Measurements from ENCODE around the gene OR1I1. TPM values are rescaled to one million over a fixed set of nuclear protein-coding genes. Genes with fewer than 3 reads are reported as not detected.
A peak's percentile ranks its signal among the peaks of the same experiment; 100 is the strongest.
"Not testable (repeated sequence)": the region's sequence is repeated elsewhere in the genome, so short reads cannot be mapped to it uniquely, and the experiment has no call there.

Gene OR1I1, protein sequence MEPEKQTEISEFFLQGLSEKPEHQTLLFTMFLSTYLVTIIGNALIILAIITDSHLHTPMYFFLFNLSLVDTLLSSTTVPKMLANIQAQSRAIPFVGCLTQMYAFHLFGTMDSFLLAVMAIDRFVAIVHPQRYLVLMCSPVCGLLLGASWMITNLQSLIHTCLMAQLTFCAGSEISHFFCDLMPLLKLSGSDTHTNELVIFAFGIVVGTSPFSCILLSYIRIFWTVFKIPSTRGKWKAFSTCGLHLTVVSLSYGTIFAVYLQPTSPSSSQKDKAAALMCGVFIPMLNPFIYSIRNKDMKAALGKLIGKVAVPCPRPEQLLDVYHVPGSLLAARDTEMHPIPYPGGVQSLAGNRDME
- not detected for total RNA-seq
- long read RNA-seq = 0 reads

DNA sequence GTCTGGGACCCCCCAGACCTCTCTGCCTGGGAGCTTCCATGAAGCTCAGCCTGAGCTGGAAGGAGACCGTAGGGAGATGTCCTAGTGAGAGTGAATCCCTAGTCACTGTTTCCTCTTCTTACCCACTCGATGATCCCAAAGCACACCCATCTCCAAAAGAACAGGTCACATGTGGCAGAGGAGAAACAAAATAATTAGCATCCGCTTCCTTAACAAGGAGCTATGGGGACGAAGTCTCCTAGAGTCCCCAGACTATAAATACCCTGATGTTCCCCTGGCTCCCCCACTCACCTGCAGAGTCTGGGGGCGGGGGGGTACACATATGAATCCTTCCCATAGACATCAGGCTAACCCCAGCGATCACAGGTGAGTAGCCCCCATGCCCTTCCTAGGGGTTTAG, at the start of gene OR1I1:
Gene OR1I1 (plus strand): TSS at position 301 of the 400 bp plus-strand sequence. CDS start 4,855 bp downstream, outside the sequence.
- intact Hi-C loops (cut with DNase I) = no loop called here
- no peak for DNase-seq
- ATAC-seq (ENCODE audit: poor library complexity) = no peak

DNA sequence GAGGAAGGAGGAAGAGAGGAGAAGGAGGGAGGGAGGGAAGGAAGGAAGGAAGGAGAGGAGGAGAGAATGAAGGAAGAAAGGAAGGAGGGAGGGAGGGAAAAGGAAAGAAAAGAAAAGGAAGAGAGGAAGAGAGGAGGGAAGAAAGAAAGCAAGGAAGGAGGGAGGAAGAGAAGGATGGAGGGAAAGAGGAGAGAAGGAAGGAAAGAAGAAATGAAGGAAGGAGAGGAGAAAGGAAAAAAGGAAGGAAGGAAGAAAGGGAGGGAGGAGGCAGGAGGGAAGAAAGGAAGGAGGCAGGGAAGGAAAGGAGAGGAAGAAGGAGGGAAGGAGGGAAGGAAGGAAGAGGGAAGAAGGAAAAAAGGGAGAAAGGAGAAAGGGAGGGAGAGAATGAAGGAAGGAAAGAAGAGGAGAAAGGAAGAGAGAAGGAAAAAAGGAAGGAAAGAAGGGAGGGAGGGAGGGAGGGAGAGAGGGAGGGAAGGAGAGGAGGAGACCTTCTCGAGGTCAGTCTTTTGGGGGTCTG, 46.2 kb upstream of the OR1I1 start:
- ATAC-seq (ENCODE audit: poor library complexity) (no peak), DNase-seq (no peak)
- intact Hi-C loops (cut with DNase I) = no loop called here

DNA sequence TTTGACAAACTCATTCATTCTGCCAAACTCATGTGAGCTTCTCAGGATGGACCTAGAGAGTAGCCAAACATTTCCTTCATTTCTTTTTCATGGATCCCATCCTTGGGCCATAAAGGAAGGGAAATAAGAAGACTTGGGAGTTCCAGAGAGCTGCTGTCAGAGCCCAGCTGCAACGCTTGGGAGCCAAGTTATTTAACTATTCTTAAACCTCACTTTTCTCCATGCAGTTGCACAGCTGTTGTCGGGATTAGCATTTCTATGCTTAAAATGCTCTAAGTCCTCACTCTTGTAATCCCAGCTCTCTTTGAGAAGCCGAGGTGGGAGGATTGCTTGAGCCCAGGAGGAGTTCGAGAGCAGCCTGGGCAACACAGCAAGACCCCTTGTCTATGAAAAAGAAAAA, 44.4 kb upstream of the OR1I1 start:
- intact Hi-C loops (cut with DNase I) = no loop called here
- no peak for ATAC-seq (ENCODE audit: poor library complexity)
- DNase-seq = no peak

DNA sequence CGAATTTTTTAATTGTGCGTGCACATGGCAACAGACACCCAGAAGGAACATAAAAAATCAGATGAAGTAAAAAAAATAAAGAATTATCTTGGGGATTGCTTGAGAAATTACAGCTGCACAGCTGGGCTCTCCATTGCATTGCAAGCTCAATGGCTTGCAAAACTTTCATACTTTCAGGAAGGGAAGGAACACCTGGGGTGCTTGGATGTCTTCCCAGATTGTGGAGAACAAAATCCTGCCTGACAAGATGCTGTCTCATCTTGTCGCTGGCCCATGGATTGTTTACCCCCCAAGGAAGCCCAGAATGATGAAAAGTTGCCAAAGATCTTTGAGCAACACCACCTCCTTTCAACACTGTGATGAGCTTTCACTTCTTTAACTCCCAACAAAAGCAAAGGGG, 43.7 kb upstream of the OR1I1 start:
- ATAC-seq (ENCODE audit: poor library complexity) = no peak

DNA sequence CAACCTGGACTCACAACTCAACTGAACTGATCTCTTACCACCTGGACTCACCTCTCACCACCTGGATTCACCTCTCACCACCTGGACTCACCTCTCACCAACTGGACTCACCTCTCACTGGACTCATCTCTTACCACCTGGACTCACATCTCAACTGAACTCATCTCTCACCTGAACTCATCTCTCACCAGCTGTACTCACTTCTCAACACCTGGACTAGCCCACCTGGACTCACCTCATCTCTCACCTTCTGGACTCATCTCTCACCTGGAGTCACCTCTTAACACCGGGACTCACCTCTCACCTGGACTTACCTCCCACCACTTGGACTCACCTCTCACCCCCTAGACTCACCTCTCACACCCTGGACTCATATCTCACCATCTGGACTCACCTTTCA, 40.0 kb upstream of the OR1I1 start:
- ATAC-seq (ENCODE audit: poor library complexity) (no peak), DNase-seq (no peak)
- intact Hi-C loops (cut with DNase I) = no loop called here

More for the DNA sequence above, 43.7 kb upstream of the OR1I1 start:
- intact Hi-C loops (cut with DNase I) = no loop called here
- DNase-seq = no peak

DNA sequence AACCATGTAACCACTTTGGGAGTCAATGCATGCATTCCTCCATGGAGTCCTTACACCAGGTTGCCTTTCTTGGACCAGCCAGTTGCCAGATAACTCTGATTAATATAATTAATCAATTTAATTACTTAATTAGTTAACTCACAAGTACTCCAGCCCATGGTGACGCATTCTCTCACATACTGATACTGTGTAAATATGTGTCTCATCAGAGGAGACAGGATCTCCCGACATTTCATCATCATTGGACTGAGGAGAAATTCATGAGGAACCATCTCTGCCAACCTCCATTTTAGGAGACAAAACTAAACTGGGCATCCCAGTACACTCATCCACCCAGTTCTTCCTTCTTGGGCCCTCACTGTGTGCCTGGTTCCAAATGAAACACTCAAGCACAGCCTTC, 39.2 kb upstream of the OR1I1 start:
- intact Hi-C loops (cut with DNase I) = no loop called here
- DNase-seq (no peak), ATAC-seq (ENCODE audit: poor library complexity) (no peak)

DNA sequence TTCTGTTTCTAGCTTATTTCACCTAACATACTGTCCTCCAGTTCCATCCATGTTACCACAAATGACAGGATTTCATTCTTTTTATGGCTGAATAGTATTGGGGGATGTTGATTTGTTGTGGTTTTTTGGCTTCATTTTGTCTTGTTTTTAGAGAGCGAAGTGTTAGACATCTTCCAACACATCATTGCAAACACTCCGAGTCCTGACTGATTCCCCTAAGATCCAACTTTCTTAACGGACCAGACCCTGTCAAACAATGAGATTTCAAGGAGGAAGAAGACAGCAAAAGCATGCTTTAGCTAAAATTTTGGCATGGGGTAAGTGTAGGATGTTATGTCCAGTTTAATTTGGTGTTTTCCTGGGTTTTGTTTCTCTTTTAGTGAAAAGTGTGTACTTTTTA, 36.5 kb upstream of the OR1I1 start:
- ATAC-seq (ENCODE audit: poor library complexity) = no peak
- intact Hi-C loops (cut with DNase I) = no loop called here
- DNase-seq = no peak

DNA sequence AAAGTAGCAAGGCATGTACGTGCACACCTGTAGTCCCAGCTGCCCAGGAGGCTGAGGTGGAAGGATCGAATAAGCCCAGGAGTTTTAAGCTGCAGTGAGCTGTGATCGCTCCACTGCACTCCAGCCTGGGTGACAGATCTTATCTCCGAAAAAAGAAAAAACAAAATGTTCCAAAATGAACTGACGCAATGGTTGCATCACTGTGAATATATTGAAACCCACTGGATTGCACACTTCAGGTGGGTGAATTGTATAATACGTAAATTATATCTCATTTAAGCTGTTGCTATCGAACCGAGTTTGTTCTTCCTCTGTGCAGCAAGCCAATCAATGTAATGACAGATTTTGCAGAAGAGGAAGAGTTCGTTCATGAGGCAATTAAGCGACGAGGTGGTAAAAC, 34.3 kb upstream of the OR1I1 start:
- no peak for DNase-seq
- no peak for ATAC-seq (ENCODE audit: poor library complexity)
- intact Hi-C loops (cut with DNase I) = no loop called here

DNA sequence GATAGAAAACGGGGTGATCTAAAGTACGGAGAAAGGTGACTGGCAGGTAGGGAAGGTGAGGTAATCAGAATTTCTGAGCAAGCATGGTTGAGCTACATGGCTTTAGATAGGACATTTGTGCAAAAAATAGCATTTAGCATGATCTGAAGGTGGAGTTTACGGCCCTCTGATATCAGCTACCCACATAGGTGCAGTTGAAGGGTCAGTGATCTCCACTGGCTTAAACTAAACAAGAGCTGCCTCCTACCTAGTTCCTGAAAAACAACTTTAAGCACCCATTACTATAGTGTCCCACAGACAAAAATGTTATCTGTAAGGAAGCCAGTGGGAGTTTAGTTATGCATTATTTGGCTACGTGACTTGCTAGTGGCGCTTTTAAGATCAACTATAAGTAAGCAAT, 33.9 kb upstream of the OR1I1 start:
- no peak for DNase-seq
- ATAC-seq (ENCODE audit: poor library complexity) = no peak
- intact Hi-C loops (cut with DNase I) = no loop called here

DNA sequence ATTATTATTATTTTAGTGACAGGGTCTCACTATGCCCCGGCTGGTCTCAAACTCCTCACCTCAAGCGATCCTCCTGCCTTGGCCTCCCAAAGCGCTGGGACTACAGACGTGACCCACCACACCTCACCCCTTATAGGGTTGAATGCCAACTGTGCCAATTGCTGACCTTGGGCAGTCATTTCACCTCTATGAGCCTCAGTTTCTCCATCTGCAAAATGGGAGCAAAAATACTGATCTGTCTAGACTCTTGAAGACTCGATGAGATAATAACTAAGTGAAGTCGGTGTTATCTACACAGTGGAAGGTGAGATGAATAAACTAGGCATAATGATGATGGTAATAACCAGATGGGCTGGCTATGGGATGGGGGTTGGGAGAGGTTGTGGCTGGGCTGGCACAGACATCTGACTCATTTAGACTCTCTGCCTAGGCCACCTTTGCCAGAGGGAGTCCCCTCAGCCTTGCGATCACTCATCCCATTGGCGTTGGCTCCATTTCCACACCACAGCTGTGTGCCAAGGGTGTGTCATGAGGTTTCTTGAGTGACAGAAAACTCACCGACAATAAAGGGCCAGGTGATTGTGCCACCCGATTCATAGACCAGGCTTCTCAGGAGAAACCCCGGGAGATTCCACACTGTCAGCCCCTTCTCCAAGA, 33.0 kb upstream of the OR1I1 start, which contains the start of gene CASP14:
Gene CASP14 (plus strand): TSS at position 596 of the 657 bp plus-strand sequence. CDS start 2,772 bp downstream, outside the sequence.
- intact Hi-C loops (cut with DNase I) = no loop called here
- no peak for DNase-seq
- no peak for ATAC-seq (ENCODE audit: poor library complexity)

DNA sequence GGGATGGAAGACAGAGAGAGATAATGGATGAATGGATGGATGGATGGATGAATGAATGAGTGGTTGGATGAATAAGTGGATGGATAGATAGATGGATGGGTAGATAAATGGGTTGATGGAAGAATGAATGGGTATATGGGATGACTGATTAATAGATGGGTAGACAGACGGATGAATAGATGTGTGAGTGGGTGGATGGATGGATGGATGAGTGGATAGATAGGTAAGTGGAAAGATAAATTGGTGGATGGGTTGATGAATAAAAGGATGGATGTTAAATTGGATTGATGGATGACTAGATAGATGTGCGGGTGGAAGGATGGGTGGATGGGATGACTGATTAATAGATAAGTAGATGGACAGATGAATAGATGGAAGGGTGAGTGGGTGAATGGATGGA, 31.4 kb upstream of the OR1I1 start:
- intact Hi-C loops (cut with DNase I) = no loop called here
- no peak for ATAC-seq (ENCODE audit: poor library complexity)
- DNase-seq = no peak

DNA sequence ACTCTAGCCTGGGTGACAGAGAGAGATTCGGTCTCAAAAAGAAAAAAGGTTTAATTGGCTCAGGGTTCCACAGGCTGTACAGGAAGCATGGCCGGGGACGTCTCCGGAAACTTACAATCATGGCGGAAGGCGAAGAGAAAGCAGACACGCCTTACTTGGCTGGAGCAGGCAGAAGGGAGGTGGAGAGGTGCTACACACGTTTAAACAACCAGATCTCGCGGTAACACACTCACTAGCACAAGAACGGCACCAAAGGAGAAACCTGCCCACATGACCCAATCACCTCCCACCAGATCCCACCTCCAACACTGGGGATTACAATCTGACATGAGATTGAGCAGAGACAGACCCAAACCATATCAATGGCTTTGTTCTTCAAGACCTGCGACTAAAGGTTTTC, 20.0 kb upstream of the OR1I1 start:
- ATAC-seq (ENCODE audit: poor library complexity) (no peak), DNase-seq (no peak)
- intact Hi-C loops (cut with DNase I) = no loop called here

DNA sequence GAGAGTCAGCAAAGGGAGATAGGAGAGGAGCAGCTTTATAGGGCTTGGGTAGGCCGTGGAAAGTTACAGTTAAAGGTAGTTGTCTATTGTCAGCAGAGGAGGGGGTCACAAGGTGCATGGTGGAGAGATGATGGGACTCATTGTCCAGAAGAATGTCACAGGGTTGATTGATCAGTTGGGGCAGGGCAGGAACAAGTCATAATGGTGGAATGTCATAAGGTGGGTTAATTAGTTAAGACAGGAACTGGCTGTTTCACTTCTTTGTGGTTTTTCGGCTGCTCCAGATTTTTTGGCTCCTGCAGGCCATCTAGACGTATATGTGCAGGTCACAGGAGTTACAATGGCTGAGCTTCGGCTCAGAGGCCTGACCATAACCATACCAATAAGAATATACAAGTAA, 11.6 kb upstream of the OR1I1 start:
- ATAC-seq (ENCODE audit: poor library complexity); DNase-seq; intact Hi-C loops (cut with DNase I): not testable (repeated sequence)

DNA sequence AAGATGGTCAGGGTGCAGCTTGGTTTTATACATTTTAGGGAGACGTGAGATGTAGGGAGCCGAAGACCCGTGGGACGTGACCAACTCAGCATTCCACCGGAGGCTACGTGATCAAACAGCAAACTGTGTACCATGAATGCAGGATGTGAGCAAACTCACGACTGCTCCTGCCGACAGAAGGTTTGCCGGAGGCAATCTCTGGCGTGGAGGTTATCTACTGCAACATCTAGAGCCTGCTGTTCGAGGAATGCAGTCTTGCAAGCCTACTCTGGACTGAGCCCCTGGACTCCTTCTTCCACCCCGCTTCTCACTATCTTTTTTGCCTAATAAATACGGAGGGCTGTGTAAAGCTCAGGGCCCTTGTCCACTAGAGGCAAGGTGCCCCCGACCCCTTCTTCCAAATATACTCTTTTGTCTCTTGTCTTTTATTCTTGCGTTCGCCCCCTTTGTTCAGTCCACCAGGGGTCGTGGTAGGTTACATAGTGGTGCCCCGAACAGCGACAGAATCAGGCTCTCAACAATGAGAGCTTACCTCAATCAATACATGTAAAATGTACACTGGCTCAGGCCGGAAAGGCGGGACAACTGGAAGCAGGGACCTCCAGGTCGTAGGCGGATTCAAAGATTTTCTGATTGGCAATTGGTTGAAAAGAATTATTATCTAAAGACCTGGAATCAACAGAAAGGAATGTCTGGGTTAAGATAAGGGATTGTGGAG, 8.9 kb upstream of the OR1I1 start:
- ATAC-seq (ENCODE audit: poor library complexity) = no peak
- no peak for DNase-seq
- intact Hi-C loops (cut with DNase I) = no loop called here

DNA sequence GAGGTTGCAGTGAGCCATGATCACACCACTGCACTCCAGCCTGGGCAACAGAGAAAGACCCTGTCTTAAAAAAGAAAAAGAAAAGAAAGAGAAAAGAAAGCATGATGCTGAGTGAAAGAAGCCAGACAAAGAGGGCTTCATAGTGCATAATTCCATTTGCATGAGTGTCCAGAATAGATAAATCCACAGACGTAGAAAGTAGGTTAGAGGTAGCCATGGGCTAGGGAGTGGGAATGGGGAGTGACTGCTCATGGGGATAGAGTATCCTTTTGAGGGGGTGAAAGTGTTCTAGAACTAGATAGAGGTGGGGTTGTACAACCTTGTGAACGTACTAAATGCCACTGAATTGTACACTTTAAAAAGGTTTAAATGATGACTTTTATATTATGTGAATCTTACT, 7.6 kb upstream of the OR1I1 start:
- no peak for ATAC-seq (ENCODE audit: poor library complexity)
- no peak for DNase-seq
- intact Hi-C loops (cut with DNase I) = no loop called here

DNA sequence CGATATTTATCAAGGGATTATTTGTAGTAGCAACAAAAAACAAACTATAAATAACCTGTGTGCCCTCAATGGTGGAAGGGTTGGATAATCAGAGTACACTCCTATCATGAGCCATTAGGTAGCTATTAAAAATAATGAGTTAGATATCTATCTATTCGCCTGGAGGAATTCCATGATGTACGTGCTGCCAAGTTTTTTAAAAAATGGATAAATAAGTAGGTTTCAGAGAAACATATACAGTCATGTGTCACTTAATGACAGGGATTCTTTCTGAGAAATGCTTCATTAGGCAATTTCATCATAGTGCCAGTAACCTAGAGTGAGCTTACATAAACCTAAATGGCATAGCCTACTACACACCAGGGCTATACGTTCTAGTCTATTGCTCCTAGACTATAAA, 6.2 kb upstream of the OR1I1 start:
- DNase-seq (no peak), ATAC-seq (ENCODE audit: poor library complexity) (no peak)
- intact Hi-C loops (cut with DNase I) = no loop called here

DNA sequence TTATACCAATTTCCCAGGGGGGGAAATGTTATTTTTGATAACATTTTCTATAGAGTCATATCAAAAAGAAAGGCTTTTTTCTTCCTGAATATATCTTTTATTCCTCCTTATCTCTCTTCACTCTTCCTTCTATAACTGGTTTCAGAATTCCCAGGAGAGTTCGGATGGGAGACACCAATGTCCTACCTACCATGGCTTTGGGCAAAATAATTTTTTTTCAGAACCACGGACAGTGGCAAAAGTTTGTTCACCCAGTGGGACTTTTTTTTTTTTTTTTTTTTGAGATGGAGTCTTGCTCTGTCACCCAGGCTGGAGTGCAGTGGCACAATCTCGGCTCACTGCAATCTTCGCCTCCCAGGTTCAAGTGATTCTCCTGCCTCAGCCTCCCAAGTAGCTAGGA, 2.0 kb upstream of the OR1I1 start:
- intact Hi-C loops (cut with DNase I); ATAC-seq (ENCODE audit: poor library complexity); DNase-seq: not testable (repeated sequence)

DNA sequence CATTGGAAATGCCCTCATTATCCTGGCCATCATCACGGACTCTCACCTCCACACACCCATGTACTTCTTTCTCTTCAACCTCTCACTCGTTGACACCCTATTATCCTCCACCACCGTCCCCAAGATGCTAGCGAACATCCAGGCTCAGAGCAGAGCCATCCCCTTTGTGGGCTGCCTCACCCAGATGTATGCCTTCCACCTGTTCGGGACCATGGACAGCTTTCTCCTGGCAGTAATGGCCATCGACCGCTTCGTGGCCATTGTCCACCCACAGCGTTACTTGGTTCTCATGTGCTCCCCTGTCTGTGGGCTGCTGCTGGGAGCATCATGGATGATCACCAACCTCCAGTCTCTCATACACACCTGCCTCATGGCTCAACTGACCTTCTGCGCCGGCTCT, 5.2 kb downstream of the OR1I1 start:
- no peak for ATAC-seq (ENCODE audit: poor library complexity)
- intact Hi-C loops (cut with DNase I) = no loop called here
- no peak for DNase-seq

DNA sequence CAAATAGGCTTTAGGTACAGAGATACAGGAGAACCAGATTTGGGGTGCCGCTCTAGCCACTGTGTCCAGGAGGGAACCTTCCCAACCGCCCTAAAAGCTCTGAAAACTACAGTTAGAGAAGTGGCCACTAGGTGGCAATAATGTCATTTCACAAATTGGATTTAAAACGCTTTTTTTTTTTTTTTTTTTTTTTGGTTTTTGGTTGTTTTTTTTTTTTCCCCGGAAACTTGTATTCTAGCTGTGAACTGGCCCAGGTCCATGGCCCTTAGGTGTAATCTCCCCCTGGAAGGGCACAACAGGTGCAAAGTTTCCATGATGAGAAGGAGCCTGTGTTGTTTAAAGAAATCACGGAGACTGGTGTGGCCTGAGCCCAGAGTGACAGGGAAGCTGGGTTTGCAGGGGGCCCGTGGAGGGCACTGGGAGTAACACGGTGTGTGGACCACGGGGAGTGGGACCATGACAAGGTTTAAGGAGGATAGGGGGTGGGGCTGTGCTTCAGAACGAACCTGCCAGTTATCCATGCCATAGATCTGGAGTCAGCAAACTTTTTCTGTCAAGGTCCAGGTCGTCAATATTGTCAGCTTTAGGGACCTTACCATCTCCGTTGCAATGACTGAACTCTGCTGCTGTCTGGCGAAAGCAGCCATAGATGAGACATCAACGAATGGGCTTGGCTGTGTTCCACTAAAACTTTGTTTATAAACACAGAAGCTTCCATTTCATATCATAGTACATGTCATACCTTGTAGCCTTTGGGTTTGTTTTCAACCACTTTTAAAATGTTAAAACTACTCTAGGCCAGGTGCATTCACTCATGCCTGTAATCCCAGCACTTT, 10.1 kb downstream of the OR1I1 start:
- intact Hi-C loops (cut with DNase I) = loop anchor here (5.0 kb wide), 1 partner anchor 460 kb away; no protein-coding TSS in a partner anchor
- ATAC-seq (ENCODE audit: poor library complexity) = peak; percentile 41
- DNase-seq = no peak

Measured in Right ventricle myocardium superior (tissue), 1 donor.